Epithelial cell of prostate (primary cell): ENCODE results near the gene HMCES.
"Not testable (repeated sequence)": the region's sequence is repeated elsewhere in the genome, so short reads cannot be mapped to it uniquely, and the experiment has no call there.

ENCODE experiments used
- DNase-seq: peaks from one replicate; pipeline ENCODE4 v3.0.0-alpha.2; 2011; ENCODE audit warnings: low read depth, low spot score
- H3K27ac ChIP-seq: fragments of 450-650 bp; 2 replicates; pipeline ENCODE4 v1.5.1; 2017; ENCODE audit warnings: mild to moderate bottlenecking

HMCES gene

DNA sequence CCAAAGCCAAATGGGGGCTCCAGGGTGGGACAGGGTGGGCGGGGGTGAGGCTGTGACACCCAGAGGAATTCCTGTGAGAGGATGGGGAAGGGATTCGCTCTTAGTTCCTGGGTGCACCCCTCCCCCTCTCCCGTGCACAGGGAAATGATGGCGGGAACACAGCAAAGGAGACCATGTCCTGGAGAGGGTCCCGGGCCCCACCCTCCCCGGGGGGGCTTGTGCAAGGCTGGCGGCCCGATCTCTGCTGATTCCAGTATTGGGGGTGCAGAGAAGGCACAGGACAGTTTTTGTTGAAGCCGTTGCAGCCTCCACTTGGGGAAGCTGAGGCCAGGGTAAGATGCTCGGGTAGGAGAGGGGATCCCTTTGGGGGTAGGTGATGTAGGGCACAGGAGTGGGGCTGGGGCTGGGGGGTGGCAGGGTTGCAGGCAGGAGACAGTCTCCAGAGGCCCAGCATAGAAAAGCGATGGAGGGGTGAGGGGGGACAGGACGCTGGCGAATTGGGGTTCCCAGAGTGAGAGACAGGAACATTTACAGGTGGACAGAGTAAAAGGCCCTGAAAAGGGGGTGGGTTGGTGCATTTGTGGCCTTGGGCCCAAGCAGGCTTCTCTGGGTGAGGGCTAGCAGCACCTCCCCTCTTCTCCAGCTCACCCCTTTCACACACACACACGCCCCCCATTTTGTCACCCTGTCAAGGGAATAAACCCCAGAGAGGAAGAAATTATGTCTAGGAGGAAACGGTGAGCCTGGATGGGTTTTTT lies 38.5 kb downstream of the HMCES start:
- no peak for DNase-seq

DNA sequence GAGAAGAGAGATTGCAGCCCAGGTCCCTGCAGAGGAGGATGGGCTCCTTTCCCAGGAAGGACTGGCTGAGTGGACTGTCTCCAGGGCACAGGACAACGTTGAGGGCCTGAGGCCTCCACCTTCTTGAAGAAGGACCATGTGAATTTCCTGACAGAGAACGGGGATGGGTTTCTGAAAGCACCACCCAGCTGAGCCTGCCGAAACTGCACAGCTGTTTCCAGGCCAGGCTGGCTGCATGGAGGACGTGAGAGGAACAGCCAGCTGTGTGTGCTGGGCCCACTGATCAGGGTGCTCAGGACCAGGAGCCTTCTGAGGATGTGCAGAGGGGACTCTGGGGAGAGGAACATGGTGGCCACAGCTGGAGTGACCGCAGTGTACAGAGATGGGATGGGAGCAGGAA lies 39.2 kb downstream of the HMCES start:
- no peak overlapping the region for H3K27ac ChIP-seq
- DNase-seq, result no peak

More for the DNA sequence above, 38.5 kb downstream of the HMCES start:
- no peak overlapping the region for H3K27ac ChIP-seq

DNA sequence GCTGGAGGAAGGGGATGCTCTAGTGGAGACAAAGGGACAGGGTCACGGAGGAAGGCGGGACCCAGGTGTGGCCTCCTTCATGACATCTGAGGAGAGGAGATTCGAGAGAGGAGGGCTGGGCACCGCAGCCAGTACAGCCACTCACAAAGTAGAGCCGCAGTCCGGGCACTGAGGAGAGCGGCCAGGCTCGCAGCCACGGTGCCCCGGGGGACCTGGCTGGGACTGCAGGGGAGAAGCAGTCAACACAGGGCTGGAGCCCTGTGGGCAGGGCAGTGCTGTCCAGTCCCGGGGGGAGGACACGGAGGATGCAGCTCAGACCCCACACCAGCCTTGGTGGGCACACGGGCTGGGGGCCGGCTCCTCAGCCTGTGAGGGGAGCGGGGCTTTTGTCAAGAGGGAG lies 40.3 kb downstream of the HMCES start:
- no peak overlapping the region for H3K27ac ChIP-seq
- DNase-seq, result no peak

DNA sequence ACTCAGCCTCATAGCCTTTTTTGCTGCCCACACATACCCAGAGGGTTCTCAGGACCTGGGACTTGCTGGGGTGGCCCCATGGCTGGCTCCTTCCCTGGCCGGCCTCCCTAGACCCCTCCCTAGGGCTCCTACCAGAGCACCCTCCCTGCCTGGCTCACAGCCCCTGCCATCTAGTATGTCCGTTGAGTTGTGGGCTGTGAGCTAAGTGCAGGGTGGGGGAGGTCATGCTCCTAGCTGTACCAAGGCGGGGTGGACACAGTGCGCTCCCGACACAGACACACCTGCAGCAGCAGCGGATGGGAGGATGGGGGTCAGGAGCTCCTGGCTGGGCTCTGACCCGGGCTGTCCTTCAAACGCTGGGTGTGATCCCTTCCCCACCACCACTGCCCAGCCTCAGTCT lies 41.6 kb downstream of the HMCES start:
- H3K27ac ChIP-seq, result no peak overlapping the region
- DNase-seq, result no peak

DNA sequence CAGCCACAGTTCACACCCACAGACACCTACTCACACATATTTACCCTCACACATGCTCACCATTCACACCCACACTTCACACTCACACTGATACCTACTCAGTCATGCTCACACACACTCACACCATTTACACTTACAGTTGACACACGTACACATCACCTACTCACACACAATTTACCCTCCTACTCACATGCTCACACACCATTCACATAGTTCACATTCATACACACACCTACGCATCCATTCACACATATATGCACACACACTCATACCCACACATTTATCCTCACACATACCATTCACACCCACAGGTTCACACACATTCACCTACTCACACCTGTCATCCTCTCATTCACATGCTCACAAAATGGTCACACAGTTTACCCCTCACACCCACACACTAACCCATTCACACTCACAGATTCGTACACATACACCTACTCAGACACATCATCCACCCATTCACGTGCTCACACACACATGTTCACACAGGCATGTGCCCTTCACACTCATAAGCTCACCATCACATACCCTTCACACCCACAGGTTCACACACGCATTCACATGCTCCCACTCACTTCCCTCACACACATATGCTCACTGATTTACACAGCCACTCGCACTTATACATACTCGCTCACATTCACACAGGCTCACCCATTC lies 42.3 kb downstream of the HMCES start:
- no peak for DNase-seq
- H3K27ac ChIP-seq, result no peak overlapping the region

DNA sequence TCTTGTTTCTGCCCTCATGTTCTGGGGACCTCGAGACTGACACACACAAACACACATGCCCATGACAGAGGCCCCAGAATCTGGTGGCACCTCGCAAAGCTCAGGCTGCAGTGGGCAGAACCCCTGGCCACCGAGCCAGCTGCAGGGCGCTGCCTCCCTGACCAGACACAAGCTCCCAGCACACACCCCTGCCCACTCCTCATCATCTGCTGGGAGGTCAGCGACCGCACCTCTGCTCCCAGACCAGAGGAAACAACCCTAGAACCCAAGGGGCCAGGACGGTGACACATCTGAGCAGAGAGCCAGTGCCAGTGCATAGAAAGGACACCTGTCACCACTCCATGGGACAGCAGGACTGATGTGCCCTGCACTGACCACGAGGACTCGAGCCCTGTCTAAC lies 43.2 kb downstream of the HMCES start:
- no peak for DNase-seq
- no peak overlapping the region for H3K27ac ChIP-seq

DNA sequence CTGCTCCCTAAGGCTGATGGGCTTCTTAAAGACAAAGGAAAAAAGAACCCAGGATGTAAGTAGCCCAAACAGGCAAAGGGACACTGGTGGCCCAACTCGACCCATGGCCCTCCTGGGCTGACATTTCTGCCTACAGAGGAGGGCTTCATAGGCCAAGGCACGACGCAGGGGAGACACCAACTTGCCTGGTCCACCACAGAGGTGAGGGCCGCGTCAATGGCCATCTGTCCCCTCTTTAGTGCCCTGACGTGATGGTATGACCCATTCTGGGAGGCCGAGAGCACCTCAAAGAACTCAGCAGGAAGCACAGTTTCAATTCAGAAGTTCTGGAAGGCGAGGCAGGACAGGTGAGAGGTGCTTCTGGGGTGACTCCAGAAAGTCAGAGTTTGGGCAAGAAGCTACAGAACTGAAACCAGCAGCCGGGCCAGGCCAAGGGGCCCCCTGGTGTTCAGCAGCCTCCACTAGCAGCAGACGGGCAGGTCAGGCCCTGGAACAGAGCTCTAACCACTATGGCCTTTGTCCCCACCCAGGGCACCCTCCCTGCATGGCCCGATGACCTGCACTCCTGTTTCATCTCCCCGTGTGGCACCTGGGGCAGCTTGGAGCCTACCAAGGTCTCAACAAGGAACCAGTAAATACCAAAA lies 45.1 kb downstream of the HMCES start:
- no peak overlapping the region for H3K27ac ChIP-seq
- no peak for DNase-seq

DNA sequence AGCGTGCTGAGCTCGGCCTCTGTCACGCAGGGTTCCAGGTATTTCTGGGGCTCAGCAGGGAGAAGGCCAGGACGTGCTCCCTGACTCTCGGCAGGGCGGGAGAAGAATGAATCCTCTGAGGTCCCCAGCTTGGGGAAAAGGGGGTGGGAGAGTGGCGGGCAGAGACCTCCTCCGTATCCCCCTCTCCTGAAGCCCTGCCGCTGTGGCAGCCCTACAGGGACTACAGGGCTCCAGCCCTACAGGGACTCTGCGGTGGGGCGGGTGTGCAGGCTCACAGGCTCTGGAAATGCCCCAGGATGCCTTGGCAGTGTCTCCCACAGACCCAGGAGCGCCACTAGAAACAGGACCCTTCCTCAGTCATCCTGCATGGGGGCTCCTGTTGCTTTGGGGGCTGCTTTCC lies 46.2 kb downstream of the HMCES start:
- no peak for DNase-seq
- no peak overlapping the region for H3K27ac ChIP-seq

DNA sequence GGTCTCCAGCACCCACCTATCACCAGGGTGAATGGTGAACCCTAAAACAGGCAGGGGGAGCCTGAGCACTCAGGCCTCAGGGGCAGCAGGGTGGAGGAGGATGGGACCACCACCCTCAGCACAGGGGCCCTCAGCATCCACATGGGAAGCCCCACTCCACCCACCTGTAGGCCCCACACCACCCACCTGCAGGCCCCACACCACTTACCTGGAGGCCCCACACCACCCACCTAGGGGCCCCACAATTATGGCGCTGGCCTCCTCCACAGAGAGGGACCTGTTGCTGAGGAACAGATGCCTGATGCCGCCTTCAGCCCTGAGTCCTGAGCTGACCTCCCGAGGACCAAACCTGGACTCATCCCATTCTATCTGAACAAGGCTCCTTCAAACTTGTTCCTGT lies 46.7 kb downstream of the HMCES start:
- no peak overlapping the region for H3K27ac ChIP-seq
- DNase-seq, result no peak

DNA sequence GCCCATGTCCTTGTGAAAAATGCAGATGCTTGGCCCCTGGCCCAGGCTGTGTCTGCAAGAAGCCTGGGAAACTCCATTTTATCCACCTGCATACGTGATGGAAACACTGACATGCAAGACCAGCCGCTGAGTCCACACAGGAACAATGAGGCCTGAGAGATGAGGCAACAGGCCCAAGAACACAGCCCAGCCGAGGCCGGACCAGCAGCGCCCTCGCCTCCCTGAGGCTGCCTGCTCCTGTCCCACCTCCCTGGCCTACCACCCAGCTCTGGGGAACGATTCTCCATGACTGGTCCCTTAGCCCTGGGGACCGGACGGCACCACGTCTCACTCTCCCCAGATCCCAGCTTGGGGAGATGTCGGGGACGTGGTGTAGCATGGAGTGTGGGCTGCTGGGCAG lies 47.5 kb downstream of the HMCES start:
- H3K27ac ChIP-seq, result no peak overlapping the region
- DNase-seq, result no peak

DNA sequence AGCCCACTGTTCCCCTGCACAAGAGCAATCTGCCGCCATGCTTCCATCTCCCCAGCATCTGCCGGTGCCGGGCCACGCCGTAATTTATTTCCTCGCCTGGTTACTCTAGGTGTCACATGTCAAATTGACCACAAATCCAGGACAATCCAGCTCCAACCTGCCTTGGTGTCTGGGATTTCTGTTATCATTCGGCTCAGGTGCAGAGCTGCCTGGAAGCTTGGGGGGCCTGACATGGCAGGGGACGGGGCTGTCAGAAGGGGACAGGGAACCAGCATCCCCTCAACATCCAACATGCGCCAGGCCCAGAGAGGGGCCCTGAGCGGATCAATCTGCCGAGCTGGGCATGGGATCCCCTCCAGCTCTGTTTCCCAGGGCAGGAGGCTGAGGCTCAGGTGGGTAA lies 47.9 kb downstream of the HMCES start:
- no peak overlapping the region for H3K27ac ChIP-seq
- DNase-seq, result no peak

DNA sequence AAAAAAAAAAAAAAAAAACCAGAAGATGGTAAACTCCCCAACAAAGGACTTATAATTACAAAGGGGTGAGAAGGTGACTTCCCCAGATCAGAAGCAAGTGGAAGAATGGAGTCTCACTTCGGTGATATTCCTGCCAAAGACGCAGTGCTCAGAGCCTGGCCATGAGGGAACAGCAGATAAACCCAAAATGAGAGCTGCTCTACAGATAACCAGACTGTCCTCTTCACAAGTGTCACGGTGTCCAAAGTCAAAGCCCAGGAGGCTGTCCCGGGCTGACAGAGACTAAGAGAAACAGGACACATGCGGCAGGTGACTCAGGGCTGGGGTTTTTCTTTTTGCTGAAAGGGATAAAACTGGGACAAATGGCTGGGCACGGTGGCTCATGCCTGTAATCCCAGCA lies 48.8 kb downstream of the HMCES start:
- no peak for DNase-seq
- no peak overlapping the region for H3K27ac ChIP-seq

DNA sequence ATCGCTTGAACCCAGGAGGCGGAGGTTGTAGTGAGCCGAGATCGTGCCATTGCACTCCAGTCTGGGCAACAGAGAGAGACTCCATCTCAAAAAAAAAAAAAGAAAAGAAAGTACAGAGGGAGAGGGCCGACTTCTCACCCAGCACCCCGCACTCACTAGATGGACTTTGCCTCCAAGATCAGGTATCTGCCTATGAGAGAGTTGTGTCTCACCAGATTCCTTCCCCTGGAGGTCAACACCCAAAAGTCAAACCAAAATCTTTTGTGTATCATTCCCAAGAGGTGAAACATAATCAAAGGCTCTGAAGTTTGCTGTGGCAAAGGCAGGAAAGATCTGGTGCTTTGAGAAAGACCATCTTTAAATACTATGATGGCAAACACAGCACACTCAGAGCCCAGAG lies 51.2 kb downstream of the HMCES start:
- DNase-seq, result no peak
- H3K27ac ChIP-seq, result no peak overlapping the region

DNA sequence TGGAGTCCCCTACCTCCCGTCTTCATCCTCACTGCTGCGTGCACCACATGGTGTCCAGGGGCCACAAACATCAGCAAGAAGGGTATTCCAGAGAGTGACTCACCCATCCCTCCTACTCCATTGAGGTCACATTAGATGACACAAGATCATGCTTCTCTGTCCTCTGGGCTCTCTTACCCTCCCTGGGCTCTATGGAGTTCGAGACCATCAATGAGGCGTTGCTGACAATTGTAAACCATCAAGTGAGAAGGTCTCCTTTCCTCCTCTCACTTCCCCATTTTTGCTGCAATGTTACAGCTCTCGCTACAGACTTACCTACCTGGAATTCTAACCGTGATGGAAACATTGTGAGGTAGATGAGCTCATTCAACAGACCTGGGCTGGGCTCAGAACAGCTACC lies 51.7 kb downstream of the HMCES start:
- no peak overlapping the region for H3K27ac ChIP-seq
- no peak for DNase-seq

DNA sequence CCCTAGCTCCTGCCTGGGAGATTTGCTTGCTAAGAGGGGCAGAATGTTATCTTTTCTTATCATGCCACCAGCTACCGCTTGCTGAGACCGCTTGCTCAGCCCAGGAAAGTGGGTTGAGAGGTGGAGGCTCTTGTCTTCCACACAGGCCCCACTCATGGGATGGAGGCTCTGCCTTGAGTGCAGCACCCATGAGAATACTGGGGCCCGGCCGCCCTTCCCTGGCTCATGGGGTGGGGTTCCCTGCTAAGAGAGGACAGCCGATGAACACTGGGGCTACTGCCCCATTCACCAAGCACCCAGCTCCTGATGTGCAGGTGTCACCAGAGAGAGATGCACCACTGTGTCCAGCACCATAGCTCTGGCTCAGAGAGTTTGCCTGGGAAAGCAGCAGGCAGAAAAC lies 55.2 kb downstream of the HMCES start:
- DNase-seq, result no peak
- H3K27ac ChIP-seq, result no peak overlapping the region

DNA sequence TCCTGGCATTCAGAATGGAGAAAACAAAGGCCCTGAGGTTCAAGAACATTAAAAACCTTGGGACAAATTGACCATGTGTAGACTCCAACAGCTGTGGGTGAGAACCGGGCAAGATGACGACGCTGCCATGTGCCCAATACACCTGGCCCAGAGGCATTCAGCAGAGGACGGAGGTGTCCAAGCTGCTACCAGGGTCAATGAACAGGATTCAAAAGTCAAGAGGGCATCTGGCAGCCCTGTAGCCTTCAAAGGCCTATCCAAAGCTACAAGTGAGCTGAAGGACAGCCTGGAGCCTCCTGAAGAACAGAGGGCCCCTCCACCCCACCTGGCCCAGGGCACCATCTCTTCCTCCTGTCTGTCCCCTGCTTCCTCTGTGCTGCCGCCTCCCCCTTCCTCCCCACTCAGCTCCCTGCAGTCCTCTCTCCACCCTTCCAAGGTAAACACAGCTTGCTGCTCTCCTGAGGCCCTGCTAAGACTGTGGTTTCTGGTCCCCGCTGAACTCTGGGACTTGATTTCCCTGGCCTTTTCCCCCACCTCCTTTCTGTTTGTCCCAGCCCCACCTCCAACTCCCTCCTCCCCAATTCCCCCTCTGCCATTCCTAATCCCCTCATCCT lies 57.5 kb downstream of the HMCES start:
- no peak for DNase-seq
- H3K27ac ChIP-seq, result no peak overlapping the region

DNA sequence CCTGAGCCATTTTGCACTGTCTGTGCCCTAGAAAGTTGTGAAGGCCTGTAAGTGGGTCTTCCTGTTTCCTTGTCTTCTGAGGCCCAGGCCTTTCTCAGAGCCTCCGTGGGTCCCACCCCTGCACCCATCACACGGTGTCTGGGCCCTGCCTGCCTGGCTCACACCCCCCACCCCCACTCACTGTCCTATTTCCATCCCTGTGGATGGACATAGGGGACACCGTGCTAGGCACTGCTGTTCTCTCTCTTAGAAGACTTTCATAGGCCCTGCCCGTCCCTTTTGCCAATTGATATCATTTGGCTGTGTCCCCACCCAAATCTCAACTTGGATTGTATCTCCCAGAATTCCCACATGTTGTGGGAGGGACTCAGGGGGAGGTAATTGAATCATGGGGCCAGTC lies 59.0 kb downstream of the HMCES start:
- DNase-seq, H3K27ac ChIP-seq: not testable (repeated sequence)

DNA sequence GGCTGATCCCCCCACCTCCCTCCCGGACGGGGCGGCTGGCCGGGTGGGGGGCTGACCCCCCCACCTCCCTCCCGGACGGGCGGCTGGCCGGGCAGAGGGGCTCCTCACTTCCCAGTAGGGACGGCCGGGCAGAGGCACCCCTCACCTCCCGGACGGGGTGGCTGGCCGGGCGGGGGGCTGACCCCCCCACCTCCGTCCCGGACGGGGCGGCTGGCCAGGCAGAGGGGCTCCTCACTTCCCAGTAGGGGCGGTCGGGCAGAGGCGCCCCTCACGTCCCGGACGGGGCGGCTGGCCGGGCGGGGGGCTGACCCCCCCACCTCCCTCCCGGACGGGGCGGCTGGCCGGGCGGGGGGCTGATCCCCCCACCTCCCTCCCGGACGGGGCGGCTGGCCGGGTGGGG lies 60.5 kb downstream of the HMCES start:
- not testable (repeated sequence) for H3K27ac ChIP-seq, DNase-seq

DNA sequence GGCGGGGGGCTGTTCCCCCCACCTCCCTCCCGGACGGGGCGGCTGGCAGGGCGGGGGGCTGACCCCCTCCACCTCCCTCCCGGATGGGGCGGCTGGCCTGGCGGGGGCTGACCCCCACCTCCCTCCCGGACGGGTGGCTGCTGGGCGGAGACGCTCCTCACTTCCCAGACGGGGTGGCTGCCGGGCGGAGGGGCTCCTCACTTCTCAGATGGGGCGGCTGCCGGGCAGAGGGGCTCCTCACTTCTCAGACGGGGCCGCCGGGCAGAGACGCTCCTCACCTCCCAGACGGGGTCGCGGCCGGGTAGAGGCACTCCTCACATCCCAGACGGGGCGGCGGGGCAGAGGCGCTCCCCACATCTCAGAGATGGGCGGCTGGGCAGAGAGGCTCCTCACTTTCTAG lies 61.2 kb downstream of the HMCES start:
- not testable (repeated sequence) for DNase-seq, H3K27ac ChIP-seq

DNA sequence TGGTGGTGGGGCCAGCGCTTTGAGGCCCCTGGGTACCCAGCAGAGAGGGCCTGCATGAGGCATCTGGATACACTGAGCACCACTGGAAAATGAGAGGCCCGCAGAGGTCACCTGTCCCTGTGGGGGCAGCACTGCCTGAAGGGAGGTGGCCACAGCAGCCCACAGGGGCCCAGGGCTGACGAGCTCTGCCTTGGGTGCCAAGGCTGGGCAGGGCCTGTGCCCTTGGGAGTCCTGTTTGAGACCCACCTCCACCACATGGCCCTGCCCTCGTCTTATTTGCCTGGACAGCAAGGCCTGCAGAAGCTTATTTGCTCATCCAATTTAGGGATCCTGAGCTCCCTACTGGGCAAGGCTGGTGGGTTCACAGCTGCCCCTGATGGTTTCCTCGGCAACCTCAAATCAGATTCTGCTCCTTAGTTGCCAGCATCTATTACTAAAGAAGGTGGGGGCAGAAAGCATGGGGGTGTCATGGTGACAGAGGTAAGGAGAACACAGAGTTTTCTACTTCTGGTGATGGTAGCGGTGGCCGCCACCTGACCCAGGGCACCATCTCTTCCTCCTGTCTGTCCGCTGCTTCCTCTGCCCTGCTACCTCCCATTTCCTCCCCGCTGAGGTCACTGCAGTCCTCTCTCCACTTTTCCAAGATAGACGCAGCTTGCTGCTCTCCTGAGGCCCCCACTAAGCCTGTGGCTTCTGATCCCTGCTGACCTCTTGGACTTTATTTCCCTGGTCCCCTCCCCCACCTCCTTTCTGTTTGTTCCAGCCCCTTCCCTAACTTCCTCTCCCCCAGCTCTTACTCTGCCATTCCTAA lies 62.9 kb downstream of the HMCES start:
- no peak for DNase-seq

More for the DNA sequence above, 62.9 kb downstream of the HMCES start:
- no peak overlapping the region for H3K27ac ChIP-seq
